ENCODE measurements around the gene CKS2. TPM values are rescaled to one million over a fixed set of nuclear protein-coding genes. Genes with fewer than 3 reads are reported as not detected.

CKS2 gene
- total and polyA plus RNA-seq, 2 of the 4 experiments (the other 2 are of a cell fraction), result 192 to 261 TPM

- Histone ChIP-seq H3K36me3 (ENCODE audit: control insufficient read depth, insufficient read depth, low read length) (no peaks in the 10 kb centered on the region), H4K5ac (ENCODE audit: low read depth, low read length) (no peak overlapping the region; the same call in 1 of the 2 replicates), H2AFZ (replicated peaks; ENCODE audit: low read length, poor library complexity) (no peak overlapping the region), H2BK5ac (ENCODE audit: low read depth, low read length, poor library complexity, severe bottlenecking) (peak overlapping the region; percentile 71), H3K4me1 (ENCODE audit: control insufficient read depth, insufficient read depth, low read length) (peaks cover 7% of the 10 kb centered on the region; the same call in 1 of the 2 replicates), H3K9me1 (ENCODE audit: insufficient read depth, low read length) (no peaks in the 10 kb centered on the region), H3K23ac (ENCODE audit: low read depth, low read length) (no peak overlapping the region), H3K79me1 (ENCODE audit: low read depth in 1 of 2, low read length in 2 of 2) (no peaks in the 10 kb centered on the region), H4K91ac (ENCODE audit: insufficient read depth, low read depth, low read length) (no peak overlapping the region), H3K4ac (ENCODE audit: low read depth, low read length) (no peak overlapping the region), H4K8ac (ENCODE audit: low read depth in 2 of 2, low read length in 2 of 2) (no peak overlapping the region), H3K18ac (ENCODE audit: low read depth, low read length) (peak overlapping the region; percentile 54; the same call in 1 of the 2 replicates), H3K4me2 (ENCODE audit: low read depth, low read length) (no peak overlapping the region), H3K56ac (ENCODE audit: extremely low read depth, insufficient read depth, low read length) (no peak overlapping the region), H2BK20ac (ENCODE audit: low read depth, low read length) (no peak overlapping the region), H3K9ac (ENCODE audit: low read depth, low read length) (no peak overlapping the region), H2AK5ac (ENCODE audit: low read depth, low read length) (no peak overlapping the region), H3K9me3 (ENCODE audit: control insufficient read depth, insufficient read depth, low read length) (peaks cover 5% of the 10 kb centered on the region), H2BK120ac (ENCODE audit: low read depth, low read length) (no peak overlapping the region; the same call in 1 of the 2 replicates), H3K14ac (replicated peaks; ENCODE audit: low read depth, low read length) (0 out of 2 replicates have a peak overlapping the region, but pooled peaks have one; percentile 52), H2BK15ac (ENCODE audit: low read depth, low read length) (0 out of 3 replicates have a peak overlapping the region, but pooled peaks have one; percentile 0), H3K4me3 (ENCODE audit: insufficient read depth, low read depth, low read length) (no peak overlapping the region), H2AK9ac (replicated peaks; ENCODE audit: low read depth, low read length, poor library complexity) (no peak overlapping the region), H3K27ac (ENCODE audit: insufficient read depth, low read length) (no peak overlapping the region), H3K27me3 (ENCODE audit: control insufficient read depth, insufficient read depth, low read length) (no peaks in the 10 kb centered on the region), H4K20me1 (ENCODE audit: insufficient read depth, low read length) (no peaks in the 10 kb centered on the region)
- dilution Hi-C loops (cut with HindIII; ENCODE audit: low sequenced_read_pairs, unreplicated experiment), result no loop called here
- POLR2A ChIA-PET (ENCODE audit: unreplicated experiment), result no interaction called here
- TF ChIP-seq MAFK (IDR thresholded peaks at IDR 0.05; ENCODE audit: low read depth, low read length) (no peak), ELK1 (IDR thresholded peaks at IDR 0.05; ENCODE audit: borderline replicate concordance, low read depth, low read length) (no peak), POLR2A (IDR thresholded peaks at IDR 0.05; ENCODE audit: low read depth, low read length) (no peak), RCOR1 (IDR thresholded peaks at IDR 0.05; ENCODE audit: insufficient replicate concordance, low read length) (no peak), BHLHE40 (IDR thresholded peaks at IDR 0.05; ENCODE audit: low read depth, low read length) (no peak), FOS (IDR thresholded peaks at IDR 0.05; ENCODE audit: low read depth, low read length) (no peak), CEBPB (IDR thresholded peaks at IDR 0.05; ENCODE audit: low read depth, low read length) (no peak), CTCF (conservative IDR thresholded peaks at IDR 0.05; ENCODE audit: low read depth, low read length) (no peak), MXI1 (IDR thresholded peaks at IDR 0.05; ENCODE audit: borderline replicate concordance, low read depth, low read length) (no peak), CHD1 (IDR thresholded peaks at IDR 0.05; ENCODE audit: low read depth, low read length) (no peak), NFE2L2 (IDR thresholded peaks at IDR 0.05; ENCODE audit: low read depth, low read length) (no peak)
- CTCF ChIA-PET, result interaction anchor here (0.8 to 1.4 kb wide), 6 partner anchors 11 to 269 kb away, joined by 3 to 7 read pairs (median 3); no protein-coding TSS in a partner anchor
- WGBS, 2 experiments (ENCODE audit: extremely low coverage in 2 of 2, insufficient read length in 1 of 2), result no CpG with 5 or more reads among the region's 2 CpGs
- intact Hi-C loops (cut with micrococcal nuclease), result loop anchor here (2.0 to 10.0 kb wide), 3 partner anchors 98 to 684 kb away; no protein-coding TSS in a partner anchor
- ATAC-seq (ENCODE audit: low read depth) (no peak), DNase-seq (peak; percentile 10)
- in situ Hi-C loops (cut with MboI; ENCODE audit: low sequenced_read_pairs), result loop anchor here (10.0 kb wide), 1 partner anchor 684 kb away; no protein-coding TSS in a partner anchor
- no TSS peak for BruUV-seq (replicated peaks)
Observed at GRCh38 chr9:89278551-89278950, 32.4 kb upstream of the CKS2 start.

All from IMR-90 (cell line).